Upper lobe of right lung (tissue), 1 donor: ENCODE measurements around the gene PLEKHA5. TPM values are rescaled to one million over a fixed set of nuclear protein-coding genes. Genes with fewer than 3 reads are reported as not detected.

Experiments used
- ATAC-seq: fragments of 200-7000 bp; cut with Tn5 transposase; one replicate; pipeline ENCODE4 v1.9.1; 2020; ENCODE audit warnings: mild to moderate bottlenecking, moderate library complexity
- DNase-seq: peaks from one replicate; pipeline ENCODE4 v3.0.0-alpha.2; 2020
- H3K27ac ChIP-seq: fragments of 200-600 bp; one replicate; pipeline ENCODE4 v1.8.0; 2022
- H3K27me3 ChIP-seq: fragments of 200-600 bp; one replicate; pipeline ENCODE4 v1.8.0; 2022; ENCODE audit warnings: mild to moderate bottlenecking
- H3K36me3 ChIP-seq: fragments of 200-600 bp; one replicate; pipeline ENCODE4 v1.8.0; 2022
- H3K4me1 ChIP-seq: fragments of 200-600 bp; one replicate; pipeline ENCODE4 v1.8.0; 2022
- H3K4me3 ChIP-seq: fragments of 200-600 bp; one replicate; pipeline ENCODE4 v1.8.0; 2022; ENCODE audit warnings: mild to moderate bottlenecking
- H3K9me3 ChIP-seq: fragments of 200-600 bp; one replicate; pipeline ENCODE4 v1.8.0; 2022
- intact Hi-C: fragments of 100-400 bp; cut with DNase I; formaldehyde crosslinking; loops from one replicate; pipeline ENCODE4 v1.11.0; 2022
- total RNA-seq: library from RNA; stranded (reverse); fragmentation: NEBNext Ultra II Directional; extraction: Animal tissue kit (Norgen Biotek cat#: 25700); gene quantifications from one replicate; pipeline ENCODE4 v1.2.1, GENCODE V29; 2021
- TF ChIP-seq, protein P1 (sequence below): fragments of 200-600 bp; IDR thresholded peaks from one replicate; pipeline ENCODE4 v1.8.0; 2022; ENCODE audit warnings: antibody characterized with exemption
- donor health status: DM: no; HTN: yes; CAD: no; lungs with severe emphysema.

Gene PLEKHA5
- total RNA-seq, 1 donor from 2014 or later: 30.2 TPM

DNA sequence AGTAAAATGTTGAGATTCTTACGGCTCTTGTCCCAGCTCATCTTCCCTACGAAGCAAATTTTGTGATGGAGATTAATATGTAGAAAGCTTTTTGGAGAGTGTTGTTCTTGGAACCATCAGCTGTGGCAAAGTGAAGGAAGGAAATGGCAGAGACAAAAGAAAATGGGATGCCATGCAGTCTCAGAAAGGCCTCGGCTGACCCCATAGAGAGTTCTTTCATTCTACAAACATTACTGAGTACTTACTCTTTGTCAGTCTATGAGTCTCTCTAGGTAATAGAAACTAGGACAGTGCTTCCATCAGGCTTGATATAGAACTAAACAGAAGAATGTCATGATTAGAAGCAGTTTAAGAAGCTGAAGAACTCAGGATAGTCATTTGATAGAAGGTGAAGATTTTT, 134.1 kb downstream of the PLEKHA5 start:
- intact Hi-C loops: no loop called here
- Histone ChIP-seq H3K9me3 (no peaks in the 10 kb centered on the region), H3K27ac (no peak overlapping the region), H3K4me3 (no peak overlapping the region), H3K27me3 (no peaks in the 10 kb centered on the region), H3K4me1 (no peaks in the 10 kb centered on the region), H3K36me3 (no peaks in the 10 kb centered on the region)
- no peak for ATAC-seq
- no peak for DNase-seq
- TF ChIP-seq, protein P1, sequence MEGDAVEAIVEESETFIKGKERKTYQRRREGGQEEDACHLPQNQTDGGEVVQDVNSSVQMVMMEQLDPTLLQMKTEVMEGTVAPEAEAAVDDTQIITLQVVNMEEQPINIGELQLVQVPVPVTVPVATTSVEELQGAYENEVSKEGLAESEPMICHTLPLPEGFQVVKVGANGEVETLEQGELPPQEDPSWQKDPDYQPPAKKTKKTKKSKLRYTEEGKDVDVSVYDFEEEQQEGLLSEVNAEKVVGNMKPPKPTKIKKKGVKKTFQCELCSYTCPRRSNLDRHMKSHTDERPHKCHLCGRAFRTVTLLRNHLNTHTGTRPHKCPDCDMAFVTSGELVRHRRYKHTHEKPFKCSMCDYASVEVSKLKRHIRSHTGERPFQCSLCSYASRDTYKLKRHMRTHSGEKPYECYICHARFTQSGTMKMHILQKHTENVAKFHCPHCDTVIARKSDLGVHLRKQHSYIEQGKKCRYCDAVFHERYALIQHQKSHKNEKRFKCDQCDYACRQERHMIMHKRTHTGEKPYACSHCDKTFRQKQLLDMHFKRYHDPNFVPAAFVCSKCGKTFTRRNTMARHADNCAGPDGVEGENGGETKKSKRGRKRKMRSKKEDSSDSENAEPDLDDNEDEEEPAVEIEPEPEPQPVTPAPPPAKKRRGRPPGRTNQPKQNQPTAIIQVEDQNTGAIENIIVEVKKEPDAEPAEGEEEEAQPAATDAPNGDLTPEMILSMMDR: no peak

DNA sequence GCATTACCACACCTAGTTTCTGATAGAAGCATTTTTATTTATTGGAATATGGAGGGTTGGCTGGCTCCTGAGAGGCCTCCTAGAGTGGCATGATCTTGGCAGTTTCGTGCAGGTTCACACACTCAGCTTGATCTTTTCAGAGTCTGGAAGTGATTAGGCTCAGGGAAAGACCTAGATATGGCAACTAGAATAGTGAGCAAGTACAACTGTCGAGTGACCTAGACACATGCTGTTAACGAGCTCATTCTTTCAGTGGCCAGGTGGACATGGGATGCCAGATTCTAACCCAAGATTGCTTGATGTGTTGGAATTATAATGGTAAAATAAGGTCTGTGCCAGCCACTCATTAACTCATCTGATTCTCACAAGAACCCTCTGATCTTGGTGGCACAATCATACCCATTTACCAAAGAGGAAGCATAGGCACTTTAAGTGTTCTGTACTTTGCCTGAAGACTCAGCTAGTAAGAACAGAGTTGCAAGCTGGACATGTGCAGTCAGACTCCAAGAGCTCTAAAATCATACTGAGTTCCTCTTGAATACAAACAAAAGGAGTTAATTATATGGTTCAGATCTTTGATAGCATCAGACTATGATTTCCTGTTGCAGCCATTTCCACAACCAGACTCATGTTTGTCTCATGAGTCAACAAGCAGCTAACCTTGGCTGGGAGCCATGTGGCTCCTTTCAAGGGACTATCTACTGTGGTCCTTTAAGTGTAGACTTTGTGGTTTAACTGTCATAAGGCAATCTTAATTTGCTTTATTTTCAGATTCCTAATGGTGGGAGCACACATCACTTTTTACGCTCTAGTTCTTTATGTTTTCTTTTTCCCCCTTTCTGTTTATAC, 144.2 kb downstream of the PLEKHA5 start:
- ATAC-seq: peak; percentile 49
- no peak overlapping the region for H3K4me3 ChIP-seq
- H3K27me3 ChIP-seq: no peaks in the 10 kb centered on the region
- TF ChIP-seq, protein P1: no peak
- intact Hi-C loops: no loop called here
- no peaks in the 10 kb centered on the region for H3K9me3 ChIP-seq
- no peak overlapping the region for H3K27ac ChIP-seq
- H3K36me3 ChIP-seq: no peaks in the 10 kb centered on the region
- DNase-seq: no peak
- H3K4me1 ChIP-seq: peaks cover 10% of the 10 kb centered on the region

DNA sequence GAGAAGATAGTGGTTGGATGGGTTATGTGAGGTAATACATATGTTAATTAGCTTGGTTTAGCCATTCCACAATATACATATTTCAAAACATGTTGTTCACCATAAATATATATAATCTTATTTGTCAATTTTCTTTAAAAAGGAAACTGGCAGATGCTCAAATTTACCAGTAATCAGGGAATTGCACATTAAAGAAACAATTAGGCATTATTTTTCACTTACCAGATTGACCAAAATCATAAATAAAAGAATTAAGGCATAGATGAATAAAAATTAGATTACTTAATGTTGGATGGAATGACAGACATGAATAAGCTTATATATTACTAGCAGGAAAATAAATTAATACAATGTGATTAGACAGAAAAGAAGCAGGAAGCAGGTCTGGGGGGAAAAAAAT, 147.2 kb downstream of the PLEKHA5 start:
- Histone ChIP-seq H3K9me3 (no peaks in the 10 kb centered on the region), H3K4me3 (no peak overlapping the region), H3K36me3 (no peaks in the 10 kb centered on the region), H3K27ac (no peak overlapping the region), H3K4me1 (peaks cover 10% of the 10 kb centered on the region), H3K27me3 (no peaks in the 10 kb centered on the region)
- DNase-seq (no peak), ATAC-seq (no peak)
- TF ChIP-seq, protein P1: no peak
- intact Hi-C loops: no loop called here

DNA sequence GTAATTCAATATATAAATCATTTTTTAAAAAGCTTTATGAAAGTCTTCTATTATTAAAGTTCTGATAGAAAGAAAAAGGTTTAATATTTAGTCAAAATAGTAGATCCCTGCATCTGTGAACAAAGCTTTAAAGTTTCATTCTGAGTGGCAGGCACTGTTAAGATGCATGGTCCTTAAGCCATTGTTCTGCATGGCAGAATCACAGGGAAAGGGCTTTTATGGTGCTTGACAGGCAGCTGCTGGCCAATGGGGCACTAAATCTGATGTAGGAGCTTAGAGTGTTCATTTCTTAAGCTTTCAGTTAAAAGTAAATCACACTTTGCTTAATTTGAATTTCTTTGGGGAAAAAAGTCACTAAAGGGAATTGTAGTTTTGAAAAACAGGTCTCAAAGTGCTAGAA, 148.2 kb downstream of the PLEKHA5 start:
- H3K9me3 ChIP-seq: no peaks in the 10 kb centered on the region
- intact Hi-C loops: no loop called here
- H3K27ac ChIP-seq: no peak overlapping the region
- no peak overlapping the region for H3K4me3 ChIP-seq
- H3K27me3 ChIP-seq: no peaks in the 10 kb centered on the region
- H3K36me3 ChIP-seq: no peaks in the 10 kb centered on the region
- peaks cover 10% of the 10 kb centered on the region for H3K4me1 ChIP-seq
- no peak for ATAC-seq
- TF ChIP-seq, protein P1: no peak
- no peak for DNase-seq

DNA sequence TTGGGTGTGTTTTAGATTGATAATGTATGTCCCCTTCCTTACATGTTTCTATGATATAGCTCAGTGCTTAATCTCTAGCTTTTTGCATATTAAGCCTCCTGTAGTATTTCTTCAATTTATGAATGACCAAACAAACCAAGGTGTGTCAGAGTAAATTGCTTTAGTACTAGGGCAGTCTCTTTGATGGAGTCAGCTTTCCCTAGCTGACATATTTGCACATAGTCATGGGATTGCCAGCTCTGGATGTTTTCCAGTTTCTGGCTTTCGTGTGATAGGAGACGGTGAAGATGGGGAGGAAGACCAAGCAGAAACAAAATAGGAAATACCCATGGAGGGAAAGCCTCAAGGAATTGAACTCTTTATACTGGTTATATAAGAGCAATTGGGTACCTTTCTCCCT, 148.9 kb downstream of the PLEKHA5 start:
- TF ChIP-seq, protein P1: no peak
- H3K27me3 ChIP-seq: no peaks in the 10 kb centered on the region
- no peak overlapping the region for H3K27ac ChIP-seq
- H3K9me3 ChIP-seq: no peaks in the 10 kb centered on the region
- peaks cover 2% of the 10 kb centered on the region for H3K36me3 ChIP-seq
- no peak overlapping the region for H3K4me3 ChIP-seq
- intact Hi-C loops: no loop called here
- ATAC-seq: no peak
- DNase-seq: no peak
- H3K4me1 ChIP-seq: peaks cover 8% of the 10 kb centered on the region
